Brain pericyte (primary cell): ENCODE measurements around the gene MAP2K5.

ENCODE experiments used
- DNase-seq: peaks from one replicate; pipeline ENCODE4 v3.0.0-alpha.2; 2012; ENCODE audit warnings: low read depth, low spot score

The MAP2K5 gene

DNA sequence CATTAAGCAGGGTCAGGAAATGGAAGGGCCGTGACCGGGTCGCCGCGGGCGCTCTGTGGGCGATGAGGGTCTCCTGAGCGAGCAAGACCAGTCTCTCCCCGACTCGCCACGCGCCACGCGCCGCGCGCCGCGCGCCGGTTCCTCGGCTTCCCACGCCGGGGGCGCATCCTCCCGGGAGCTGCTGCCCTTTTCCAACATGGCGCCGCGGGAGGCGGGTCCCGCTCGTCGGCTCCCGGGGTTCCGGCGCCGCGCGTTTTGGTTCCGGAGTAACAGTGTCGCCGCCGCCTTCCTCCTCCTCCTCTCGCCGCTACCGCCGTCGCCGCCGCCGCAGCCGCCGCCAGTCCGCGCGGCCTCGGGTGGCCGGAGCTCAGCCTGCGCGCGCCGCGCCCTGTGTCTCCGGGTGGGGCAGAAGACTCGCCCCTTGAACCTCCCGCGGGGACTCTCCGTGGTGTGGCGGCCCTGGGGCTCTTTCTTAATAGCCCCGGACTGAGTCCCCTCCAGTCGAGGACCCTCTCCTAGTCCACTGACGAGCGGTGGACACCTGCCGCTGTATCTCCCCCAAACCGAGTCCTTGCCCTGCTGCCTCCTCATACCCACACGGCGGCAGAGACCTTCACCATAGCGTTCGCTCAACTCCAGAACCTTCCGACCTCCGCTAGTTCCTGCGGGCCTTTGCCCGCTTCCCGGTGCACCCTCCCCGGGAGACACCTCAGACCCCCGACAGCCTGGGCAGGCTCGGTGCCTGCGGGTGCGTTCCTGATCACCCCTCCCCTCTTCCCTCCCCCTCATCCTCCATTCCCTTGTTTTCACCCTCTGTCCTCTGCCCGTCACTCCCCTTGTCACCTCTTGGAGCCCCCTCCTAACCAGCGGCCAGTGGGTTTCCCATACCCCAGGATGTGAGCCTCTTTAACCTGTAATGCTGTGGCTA lies at the start of gene MAP2K5:
Gene MAP2K5 (plus strand): TSS at position 284 of the 928 bp plus-strand sequence. CDS start 633 bp downstream, at position 917.
- DNase-seq, result no peak

DNA sequence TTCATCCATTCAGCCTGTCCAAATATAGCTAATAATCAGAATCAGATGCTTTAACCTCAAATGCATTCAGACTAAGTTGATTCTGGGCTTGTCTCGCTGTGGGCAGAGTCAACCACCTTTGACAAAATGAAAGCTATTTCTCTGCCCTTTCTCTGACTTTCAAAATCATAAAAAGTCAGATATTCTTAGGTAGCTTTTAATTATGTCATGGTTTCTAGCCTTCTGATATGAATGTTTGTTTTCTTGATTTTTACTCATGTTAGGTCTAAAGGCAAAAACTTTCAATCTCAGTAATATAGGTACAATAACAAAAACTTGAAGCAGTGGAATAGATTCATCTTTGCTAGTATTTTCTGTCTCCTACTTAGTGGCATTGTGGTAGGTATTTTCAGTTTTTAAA lies 46.9 kb upstream of the MAP2K5 start:
- no peak for DNase-seq

DNA sequence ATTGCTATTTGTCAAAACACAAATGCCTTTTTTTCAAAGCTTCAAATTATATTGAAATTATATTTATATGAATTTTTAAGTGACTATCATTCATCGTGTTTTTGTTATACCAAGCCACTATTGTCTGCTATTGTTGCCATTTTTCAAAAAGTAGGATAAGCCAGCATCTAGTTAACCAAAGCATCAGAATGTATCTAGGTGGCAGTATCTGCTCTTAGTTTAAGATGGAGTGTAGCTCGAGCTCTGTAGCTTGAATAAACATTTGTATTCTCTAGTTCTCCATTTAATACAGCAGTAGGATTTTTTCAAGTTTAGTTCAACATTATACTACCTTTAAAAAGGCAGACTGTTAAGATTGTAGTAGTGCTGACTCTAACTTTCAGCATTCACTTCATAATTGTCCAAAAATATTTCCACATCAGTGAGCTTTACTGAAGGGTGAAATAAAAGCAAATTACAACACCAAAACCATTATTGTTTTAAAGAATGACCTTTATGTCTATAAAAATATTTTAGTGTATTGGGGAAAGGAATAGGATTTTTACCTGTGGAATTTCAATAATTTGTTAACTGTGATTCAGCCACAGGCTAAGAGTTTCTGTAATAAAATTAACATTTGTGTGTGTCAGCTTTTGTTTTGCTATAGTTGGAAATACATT lies 41.2 kb upstream of the MAP2K5 start:
- DNase-seq, result no peak

DNA sequence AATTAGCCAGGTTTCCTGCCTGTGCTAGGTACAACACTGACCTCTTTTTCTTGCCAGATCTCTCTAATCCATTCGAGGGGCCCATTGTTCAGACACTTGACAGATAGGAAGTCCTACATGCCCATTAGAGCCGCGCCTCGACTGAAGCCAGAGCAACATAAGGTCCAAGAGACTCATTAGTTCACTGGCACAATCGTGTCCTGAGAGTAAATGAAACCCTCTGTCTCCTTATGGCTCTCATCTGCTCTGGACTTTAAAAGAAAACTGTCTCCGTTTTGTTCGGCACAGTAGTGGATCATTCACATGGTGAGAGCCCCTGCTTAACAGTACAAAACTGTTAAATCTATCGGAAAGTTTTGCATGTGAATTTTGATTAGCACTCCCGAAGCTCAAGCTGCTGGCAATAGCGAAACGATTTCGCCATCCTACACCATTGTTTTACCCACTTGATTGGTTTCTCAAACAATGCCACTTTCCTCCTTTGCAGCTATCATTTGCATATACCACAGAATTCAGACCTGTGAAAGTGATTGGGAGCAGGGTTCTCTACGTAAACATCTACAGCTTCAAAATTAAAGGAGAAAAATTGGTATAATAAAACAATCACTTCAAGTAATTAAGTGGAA lies 40.6 kb upstream of the MAP2K5 start:
- DNase-seq, result no peak

DNA sequence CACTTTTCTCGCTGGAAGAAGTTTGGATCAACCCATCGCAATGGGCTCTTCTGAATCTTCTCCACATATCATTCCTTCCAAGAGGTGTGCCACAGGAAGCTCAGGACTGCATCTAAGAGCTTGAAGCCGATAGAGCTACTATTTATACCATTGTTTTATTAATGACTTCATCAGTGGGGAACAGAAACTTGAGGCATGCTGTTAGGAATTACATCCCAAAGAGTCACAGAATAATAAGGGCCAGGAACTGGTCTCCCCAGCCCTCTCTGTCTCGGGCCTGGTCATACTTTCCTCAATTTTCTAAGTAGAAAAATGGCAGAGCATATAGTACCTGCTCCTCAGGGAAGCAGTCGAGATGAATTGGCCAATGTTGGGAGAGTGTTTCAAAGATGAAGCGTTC lies 38.4 kb upstream of the MAP2K5 start:
- DNase-seq, result no peak

DNA sequence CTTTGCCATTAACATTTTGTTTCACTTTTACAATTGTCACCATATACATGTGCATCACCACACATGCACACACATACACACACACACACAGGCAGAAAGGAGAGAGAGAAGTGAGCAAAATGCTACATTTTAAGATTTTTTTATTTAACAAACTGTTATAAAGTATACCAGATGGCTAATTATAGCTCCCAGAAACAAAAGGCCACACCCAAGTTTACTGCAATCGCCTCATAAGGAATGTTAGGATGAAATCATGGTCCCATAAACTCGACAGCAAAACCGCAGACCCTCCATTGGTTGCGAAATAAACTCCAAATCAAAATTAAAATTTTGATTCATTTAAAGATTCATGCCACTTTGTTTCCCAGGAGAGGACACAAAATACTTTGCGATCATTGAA lies 37.7 kb upstream of the MAP2K5 start:
- no peak for DNase-seq

DNA sequence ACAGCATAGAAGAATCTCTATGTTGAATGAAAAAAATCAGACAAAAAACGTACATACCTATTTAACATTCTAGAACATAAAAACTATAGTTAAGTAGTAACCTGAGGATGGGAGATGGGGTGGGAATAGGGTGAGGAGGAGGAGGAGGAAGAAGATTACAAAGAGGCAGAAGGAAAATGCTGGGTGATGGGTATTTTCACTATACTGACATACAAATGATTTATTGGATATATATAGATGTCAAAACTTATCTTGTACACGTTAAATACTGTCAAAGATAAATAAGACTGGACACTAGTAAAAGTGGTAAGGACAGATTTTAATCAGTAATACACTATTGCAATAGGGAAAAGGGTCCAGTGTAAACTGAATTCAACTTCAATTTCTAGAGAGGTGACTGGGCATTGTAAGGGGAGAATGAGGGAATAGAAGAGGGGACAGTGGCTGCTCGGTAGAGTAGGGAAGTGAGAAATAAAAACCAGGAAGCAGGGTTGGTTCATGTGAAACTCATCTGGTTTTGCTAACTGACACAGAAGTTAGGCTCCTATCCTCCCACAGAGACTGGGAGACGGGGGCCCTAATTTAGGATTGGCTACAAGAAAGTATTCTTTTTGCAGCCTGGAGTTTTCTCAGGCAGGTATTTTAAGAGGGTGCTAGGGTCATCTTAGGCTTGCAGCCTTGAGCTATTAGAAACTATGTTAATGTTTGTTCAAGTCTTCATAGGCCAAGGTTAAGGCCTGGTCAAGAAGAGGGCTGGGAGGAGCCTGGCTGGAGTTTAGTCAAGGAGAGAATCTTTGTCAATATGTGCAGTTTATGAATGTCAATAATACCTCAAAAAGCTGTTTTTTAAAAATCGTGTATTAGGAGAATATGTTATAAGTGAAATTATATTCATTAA lies 36.6 kb upstream of the MAP2K5 start:
- DNase-seq, result no peak

DNA sequence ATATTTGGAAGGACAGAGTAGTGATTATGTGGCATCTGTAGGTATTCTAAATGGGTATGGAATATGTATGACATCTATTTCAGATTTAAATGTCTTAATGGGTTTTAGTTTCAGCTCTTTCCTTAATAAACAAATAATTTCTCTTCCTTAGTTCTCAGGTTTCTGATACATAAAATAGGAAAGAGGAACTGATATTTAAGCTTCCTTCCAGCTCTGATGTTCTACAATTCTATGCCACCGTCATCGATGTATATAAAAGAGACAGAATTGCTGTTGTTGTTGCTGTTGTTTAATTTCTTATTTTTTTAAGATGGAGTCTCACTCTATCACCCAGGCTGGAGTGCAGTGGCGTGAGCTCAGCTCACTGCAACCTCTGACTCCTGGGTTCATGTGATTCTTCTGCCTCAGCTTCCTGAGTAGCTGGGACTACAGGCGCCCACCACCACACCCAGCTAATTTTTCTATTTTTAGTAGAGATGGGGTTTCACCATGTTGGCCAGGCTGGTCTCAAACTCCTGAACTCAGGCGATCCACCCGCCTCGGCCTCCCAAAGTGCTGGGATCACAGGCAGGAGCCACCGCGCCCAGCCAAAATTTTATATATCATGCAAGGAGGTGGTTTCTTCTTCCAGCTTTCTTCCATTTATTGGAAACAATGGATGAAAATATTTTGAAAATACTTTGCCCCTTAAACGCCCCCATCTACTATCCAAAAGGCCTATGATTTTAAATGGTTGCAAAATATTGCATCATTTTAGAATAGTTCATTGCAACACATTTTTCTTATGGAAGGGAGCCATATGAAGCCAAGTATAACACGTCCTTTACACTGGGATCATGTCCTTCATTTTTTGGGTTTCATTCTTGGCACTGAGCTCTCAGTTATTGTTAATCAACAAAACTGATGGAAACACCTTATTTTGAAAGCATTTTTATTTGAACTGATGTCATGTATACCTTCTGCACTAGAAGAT lies 35.4 kb upstream of the MAP2K5 start:
- no peak for DNase-seq

DNA sequence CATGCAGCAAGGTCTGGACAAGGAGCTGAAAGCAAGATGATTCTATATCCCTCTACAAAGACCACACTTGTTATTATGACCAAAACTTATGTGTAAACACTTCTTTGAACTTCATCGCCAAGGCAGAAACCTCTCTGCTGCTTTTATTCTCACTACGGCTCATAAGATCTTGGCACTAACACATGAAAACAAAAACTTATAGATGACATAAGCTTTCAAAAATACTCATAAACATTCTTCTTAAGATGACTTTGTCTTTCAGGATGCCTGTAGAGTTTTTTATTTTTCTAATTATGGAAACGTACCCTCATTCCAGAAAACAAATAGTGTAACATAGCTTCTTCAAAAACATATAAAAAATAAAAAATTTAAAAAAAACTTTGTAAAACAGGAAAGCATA lies 34.1 kb upstream of the MAP2K5 start:
- DNase-seq, result no peak

DNA sequence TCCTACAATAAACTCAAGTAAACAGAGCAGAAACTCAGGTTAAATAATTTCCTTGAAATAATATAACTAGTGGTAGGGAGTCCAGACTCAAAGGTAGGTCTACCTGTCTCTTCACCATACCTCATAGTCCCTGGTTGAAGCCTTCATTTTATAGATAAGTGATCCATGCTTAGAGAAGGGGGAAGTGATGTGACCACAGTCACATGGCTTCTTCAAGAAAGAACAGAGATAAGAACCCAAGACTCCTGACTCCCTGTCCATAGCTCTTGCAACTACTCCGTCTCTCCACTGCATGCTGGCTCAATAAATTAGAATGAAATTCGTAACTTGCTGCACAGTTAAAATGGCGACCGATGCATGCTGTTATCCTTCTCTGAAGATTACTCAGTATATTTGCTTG lies 32.6 kb upstream of the MAP2K5 start:
- DNase-seq, result no peak

DNA sequence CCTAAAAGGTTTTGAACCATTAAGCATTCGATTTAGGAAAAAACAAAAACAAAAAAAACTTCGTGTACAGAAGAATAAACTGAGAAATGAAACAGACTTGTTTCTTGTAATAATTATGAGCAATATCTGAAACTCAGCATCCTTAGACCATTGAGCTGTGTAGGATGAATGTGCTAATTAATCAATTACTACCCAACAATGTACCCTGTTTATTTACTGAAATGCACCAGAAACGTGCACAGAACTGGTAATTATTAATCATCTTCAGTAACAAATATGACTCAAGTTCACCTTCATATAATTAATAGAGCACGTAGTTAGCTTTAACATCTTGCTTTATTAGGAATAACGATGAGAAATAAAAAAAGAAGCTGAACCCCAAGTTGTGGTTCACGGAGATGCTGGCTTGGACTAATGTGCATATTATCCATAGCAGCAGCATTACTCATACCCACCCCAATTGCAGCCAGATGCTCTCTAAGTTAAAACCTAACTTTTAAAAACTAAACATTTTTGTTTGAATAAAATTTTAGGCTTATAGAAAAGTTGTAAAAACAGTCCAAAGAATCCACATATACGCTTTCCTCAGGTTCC lies 31.8 kb upstream of the MAP2K5 start:
- DNase-seq, result no peak

DNA sequence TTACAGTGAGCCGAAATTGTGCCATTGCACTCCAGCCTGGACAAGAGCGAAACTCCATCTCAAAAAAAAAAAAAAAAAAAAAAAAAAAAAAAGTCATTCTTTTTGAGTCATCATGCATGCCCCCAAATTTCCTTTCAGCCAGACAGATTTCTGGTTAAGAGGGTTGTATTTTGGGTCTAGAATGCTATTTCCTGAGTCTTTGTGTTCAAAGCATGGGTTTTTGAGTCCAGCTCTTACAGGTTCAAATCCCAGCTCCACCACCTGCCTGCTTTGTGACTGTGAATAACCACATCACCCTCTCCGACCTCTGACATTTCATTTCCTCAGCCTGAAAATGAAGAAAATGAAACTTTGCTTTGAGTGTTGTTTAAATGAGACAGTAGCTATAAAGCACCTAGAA lies 30.9 kb upstream of the MAP2K5 start:
- DNase-seq, result no peak

DNA sequence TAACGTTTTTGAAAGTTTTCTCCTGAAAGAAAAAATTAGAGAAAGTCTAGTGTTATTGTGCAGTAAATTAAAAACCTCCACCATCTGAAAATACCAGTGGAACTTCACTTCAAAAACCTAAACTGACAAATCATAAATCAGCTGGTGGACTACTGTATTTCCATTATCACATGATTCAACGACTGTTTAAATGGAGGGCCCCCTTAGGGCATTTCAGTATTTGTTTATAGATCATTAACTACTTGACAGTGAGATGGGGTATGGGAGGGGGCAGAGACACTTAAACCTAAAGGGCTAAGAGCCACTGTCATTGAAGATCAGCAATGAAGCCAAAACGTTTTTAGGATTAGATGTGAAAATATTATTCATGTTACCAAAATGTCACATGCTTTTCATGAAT lies 30.4 kb upstream of the MAP2K5 start:
- DNase-seq, result no peak

DNA sequence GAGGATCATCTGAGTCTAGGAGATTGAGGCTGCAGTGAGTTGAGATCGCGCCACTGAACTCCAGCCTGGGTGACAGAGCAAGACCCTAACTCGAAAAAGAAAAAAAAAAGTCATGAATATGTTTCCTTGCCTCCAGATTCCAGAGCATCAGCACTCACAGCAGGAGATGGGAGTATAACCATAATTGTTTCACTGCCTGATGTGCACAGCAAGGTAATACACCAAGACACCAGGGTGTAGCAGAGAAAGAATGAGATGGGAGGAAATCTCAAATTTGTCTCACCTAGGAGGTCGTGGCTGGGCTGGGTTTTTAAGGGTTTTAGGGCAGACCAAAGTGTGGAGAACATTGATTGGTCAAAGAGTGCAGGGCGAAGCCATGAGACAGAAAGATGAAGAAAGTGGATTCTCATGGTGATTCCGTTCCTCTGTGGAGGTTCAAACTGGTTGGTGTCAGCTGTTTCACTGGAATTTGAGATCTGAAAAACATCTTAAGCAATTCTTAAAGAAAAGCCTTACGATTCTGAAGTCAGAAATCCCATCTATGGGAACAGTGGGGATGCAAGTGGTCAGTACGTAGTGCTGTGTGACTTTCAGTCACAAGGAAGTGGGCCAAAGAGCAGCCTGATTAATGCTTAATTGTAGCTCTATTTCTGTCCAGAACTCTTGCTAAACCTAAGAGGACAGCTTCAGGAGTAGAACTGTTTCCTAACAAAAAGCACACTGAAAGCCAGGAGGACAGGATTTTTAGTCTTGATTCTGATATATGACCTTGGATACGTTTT lies 29.4 kb upstream of the MAP2K5 start:
- no peak for DNase-seq

DNA sequence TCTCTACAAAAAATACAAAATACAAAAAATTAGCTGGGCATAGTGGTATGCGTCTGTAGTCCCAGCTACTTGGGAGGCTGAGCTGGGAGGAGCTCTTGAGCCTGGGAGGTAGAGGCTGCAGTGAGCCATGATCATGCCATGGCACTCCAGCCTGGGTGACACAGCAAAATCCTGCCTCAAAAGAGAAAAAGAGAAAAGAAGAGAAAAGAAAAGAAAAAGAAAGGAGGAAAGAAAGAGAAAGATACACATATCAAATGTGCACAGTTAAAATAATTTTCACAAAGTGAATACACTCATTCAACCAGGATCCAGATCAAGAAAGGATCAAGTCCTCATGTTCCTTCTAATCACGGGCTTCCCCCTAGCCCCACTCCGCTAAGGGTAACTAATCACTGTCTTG lies 27.4 kb upstream of the MAP2K5 start:
- no peak for DNase-seq

DNA sequence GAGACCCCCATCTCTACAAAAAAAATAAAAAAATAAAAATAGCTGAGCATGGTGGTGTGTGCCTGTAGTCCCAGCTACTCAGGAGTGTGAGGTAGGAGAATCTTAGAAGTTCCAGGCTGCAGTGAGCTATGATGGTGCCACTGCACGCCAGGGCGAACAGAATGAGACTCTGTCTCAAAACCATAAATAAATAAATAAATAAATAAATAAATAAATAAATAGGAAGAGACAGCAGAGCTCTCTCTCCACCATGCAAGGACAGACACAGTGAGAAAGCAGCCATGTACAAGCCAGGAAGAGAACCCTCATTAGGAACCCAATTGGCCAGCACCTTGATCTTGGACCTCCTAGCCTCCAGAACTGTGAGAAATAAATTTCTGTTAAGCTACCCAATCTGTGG lies 26.9 kb upstream of the MAP2K5 start:
- DNase-seq, result no peak

DNA sequence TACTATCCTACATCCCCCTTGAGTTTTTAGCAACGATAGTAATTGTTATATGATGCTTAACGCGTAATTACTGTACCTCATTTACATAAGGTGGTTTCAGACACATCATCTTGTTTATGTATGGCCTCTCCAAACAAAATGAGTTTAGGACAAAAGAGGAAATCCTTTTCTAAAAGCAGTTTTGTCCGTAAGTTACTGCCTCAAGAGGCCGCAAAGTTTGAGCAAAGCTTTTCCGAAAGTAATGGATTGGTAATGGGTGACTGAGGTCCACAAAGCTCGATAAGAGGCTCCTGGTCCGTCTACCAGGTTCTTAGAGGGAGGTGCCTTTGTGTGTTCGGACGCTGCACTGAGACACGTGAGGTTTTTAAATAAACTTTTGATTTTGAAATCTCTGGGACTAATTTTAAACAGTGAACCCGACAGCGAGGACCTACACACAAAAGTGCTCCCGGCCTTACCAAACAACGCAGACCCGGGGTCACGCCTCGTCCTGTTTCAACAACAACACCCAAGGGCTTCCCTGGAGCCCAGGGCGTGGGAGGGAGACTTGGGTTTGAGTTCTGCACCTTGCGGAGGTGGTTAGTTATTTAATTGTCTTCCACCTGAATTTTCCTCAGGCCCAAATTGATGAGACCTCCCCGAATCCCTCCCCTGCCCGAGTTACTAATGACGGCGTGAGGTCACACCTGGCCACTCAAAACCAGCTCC lies 22.0 kb upstream of the MAP2K5 start:
- no peak for DNase-seq

DNA sequence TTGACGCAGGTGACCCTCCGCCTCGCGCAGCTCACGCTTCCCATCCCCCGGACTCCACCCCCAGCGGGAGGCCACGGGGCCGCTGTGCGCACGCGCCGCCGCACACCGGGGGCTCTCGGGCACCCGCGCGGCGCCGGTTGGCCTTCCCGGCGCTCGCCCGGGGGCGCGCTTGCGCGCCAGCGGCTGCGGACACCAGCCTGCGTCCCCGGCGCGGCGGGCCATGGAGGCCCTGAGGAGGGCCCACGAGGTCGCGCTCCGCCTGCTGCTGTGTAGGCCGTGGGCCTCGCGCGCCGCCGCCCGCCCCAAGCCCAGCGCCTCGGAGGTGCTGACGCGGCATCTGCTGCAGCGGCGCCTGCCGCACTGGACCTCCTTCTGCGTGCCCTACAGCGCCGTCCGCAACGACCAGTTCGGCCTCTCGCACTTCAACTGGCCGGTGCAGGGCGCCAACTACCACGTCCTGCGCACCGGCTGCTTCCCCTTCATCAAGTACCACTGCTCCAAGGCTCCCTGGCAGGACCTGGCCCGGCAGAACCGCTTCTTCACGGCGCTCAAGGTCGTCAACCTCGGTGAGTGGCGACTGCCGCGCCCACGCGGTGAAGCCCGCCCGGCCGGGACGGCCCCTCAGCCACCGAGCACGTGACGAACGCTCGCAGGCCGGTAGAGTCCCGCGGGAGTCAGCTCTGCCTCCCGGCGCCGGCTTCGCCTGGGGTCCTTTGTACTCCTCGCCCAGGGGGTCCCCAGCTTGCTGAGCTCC lies 21.3 kb upstream of the MAP2K5 start, which contains the start of gene C15orf61:
Gene C15orf61 (plus strand): TSS at position 103 of the 754 bp plus-strand sequence. CDS start 118 bp downstream, at position 221.
- no peak for DNase-seq
